Measurements from ENCODE around the gene BLVRA. TPM values are rescaled to one million over a fixed set of nuclear protein-coding genes. Genes with fewer than 3 reads are reported as not detected.
"Not testable (repeated sequence)": the region's sequence is repeated elsewhere in the genome, so short reads cannot be mapped to it uniquely, and the experiment has no call there.

The BLVRA gene
- total RNA-seq, 1 donor from 2014 or later: 21.2 TPM

- Mint-ChIP-seq H3K4me3 (ENCODE audit: unreplicated experiment) (no peak overlapping the region), H3K9me3 (ENCODE audit: unreplicated experiment) (no peaks in the 10 kb centered on the region), H3K36me3 (ENCODE audit: unreplicated experiment) (no peaks in the 10 kb centered on the region), H3K27me3 (ENCODE audit: unreplicated experiment) (peaks cover 87% of the 10 kb centered on the region), H3K4me1 (ENCODE audit: unreplicated experiment) (no peaks in the 10 kb centered on the region), H3K27ac (ENCODE audit: unreplicated experiment) (no peak overlapping the region)
- no peak for TF ChIP-seq CTCF (IDR thresholded peaks at IDR 0.05)
- no peak for DNase-seq (ENCODE audit: extremely low spot score, unreplicated experiment)
These were observed 66.9 kb downstream of the BLVRA start for GRCh38 chr7:43825391-43825808.

GRCh38 chr7:43830917-43831316 is 72.4 kb downstream of the BLVRA start:
- not testable (repeated sequence) for H3K27ac Mint-ChIP-seq (ENCODE audit: unreplicated experiment); DNase-seq (ENCODE audit: extremely low spot score, unreplicated experiment); H3K9me3 Mint-ChIP-seq (ENCODE audit: unreplicated experiment); H3K4me3 Mint-ChIP-seq (ENCODE audit: unreplicated experiment); H3K4me1 Mint-ChIP-seq (ENCODE audit: unreplicated experiment); H3K36me3 Mint-ChIP-seq (ENCODE audit: unreplicated experiment)
- H3K27me3 Mint-ChIP-seq (ENCODE audit: unreplicated experiment): peaks cover 63% of the 10 kb centered on the region

GRCh38 chr7:43834463-43835251 is 76.2 kb downstream of the BLVRA start:
- no peak for TF ChIP-seq CTCF (IDR thresholded peaks at IDR 0.05)
- Mint-ChIP-seq H3K27me3 (ENCODE audit: unreplicated experiment) (peaks cover 31% of the 10 kb centered on the region), H3K4me3 (ENCODE audit: unreplicated experiment) (no peak overlapping the region), H3K27ac (ENCODE audit: unreplicated experiment) (no peak overlapping the region), H3K4me1 (ENCODE audit: unreplicated experiment) (peaks cover 6% of the 10 kb centered on the region), H3K36me3 (ENCODE audit: unreplicated experiment) (no peaks in the 10 kb centered on the region), H3K9me3 (ENCODE audit: unreplicated experiment) (no peaks in the 10 kb centered on the region)
- DNase-seq (ENCODE audit: extremely low spot score, unreplicated experiment): no peak

GRCh38 chr7:43838201-43838658 is 79.8 kb downstream of the BLVRA start:
- no peak for DNase-seq (ENCODE audit: extremely low spot score, unreplicated experiment)
- Mint-ChIP-seq H3K4me1 (ENCODE audit: unreplicated experiment) (peaks cover 6% of the 10 kb centered on the region), H3K27ac (ENCODE audit: unreplicated experiment) (no peak overlapping the region), H3K27me3 (ENCODE audit: unreplicated experiment) (peaks cover 13% of the 10 kb centered on the region), H3K9me3 (ENCODE audit: unreplicated experiment) (no peaks in the 10 kb centered on the region), H3K36me3 (ENCODE audit: unreplicated experiment) (no peaks in the 10 kb centered on the region), H3K4me3 (ENCODE audit: unreplicated experiment) (peak overlapping the region; percentile 61)
- TF ChIP-seq CTCF (IDR thresholded peaks at IDR 0.05): no peak

GRCh38 chr7:43843296-43843695 is 84.8 kb downstream of the BLVRA start:
- Mint-ChIP-seq H3K36me3 (ENCODE audit: unreplicated experiment) (no peaks in the 10 kb centered on the region), H3K4me1 (ENCODE audit: unreplicated experiment) (peaks cover 4% of the 10 kb centered on the region), H3K9me3 (ENCODE audit: unreplicated experiment) (no peaks in the 10 kb centered on the region), H3K27ac (ENCODE audit: unreplicated experiment) (no peak overlapping the region), H3K27me3 (ENCODE audit: unreplicated experiment) (peaks cover 14% of the 10 kb centered on the region), H3K4me3 (ENCODE audit: unreplicated experiment) (no peak overlapping the region)
- DNase-seq (ENCODE audit: extremely low spot score, unreplicated experiment): no peak
- no peak for TF ChIP-seq CTCF (IDR thresholded peaks at IDR 0.05)

All from osteocyte (in vitro differentiated cells).